Measurements from ENCODE around the gene FHIT.

DNA sequence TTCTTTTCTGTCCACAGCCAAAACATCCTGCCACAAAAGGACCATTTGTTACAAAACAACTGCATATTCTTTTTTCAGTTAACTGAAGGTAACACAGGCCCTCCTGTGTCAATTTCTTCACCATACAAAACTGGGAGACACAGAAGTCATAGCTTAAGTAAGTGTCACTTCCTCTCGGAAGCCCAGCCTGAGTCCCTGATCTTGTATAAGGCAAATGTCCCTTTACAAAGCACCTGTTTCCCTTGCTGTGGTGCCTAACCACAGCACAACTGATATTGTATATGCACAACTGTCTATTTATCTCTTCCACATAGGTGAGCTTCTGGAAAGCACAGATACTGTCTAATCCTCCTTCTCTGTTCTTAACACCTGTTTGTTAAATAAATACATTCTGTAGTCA is 293.7 kb downstream of the FHIT start:
- TF ChIP-seq, protein P1, sequence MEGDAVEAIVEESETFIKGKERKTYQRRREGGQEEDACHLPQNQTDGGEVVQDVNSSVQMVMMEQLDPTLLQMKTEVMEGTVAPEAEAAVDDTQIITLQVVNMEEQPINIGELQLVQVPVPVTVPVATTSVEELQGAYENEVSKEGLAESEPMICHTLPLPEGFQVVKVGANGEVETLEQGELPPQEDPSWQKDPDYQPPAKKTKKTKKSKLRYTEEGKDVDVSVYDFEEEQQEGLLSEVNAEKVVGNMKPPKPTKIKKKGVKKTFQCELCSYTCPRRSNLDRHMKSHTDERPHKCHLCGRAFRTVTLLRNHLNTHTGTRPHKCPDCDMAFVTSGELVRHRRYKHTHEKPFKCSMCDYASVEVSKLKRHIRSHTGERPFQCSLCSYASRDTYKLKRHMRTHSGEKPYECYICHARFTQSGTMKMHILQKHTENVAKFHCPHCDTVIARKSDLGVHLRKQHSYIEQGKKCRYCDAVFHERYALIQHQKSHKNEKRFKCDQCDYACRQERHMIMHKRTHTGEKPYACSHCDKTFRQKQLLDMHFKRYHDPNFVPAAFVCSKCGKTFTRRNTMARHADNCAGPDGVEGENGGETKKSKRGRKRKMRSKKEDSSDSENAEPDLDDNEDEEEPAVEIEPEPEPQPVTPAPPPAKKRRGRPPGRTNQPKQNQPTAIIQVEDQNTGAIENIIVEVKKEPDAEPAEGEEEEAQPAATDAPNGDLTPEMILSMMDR (IDR thresholded peaks at IDR 0.05): no peak
- no peak for TF ChIP-seq POLR2A (IDR thresholded peaks at IDR 0.05)
- TF ChIP-seq EP300 (IDR thresholded peaks at IDR 0.05): no peak
